GM21423 (cell line): Measurements from ENCODE around the gene LURAP1L.

ENCODE experiments used
- ATAC-seq: cut with Tn5 transposase; IDR thresholded peaks from one replicate; pipeline ENCODE4 v1.9.1; 2021; ENCODE audit warnings: mild to moderate bottlenecking, moderate library complexity; ENCODE audit not compliant: unreplicated experiment

Gene LURAP1L

GRCh38 chr9:12809720-12810119, 34.9 kb downstream of the LURAP1L start:
- ATAC-seq, result no peak

- ATAC-seq, result no peak
Measured at GRCh38 chr9:12811935-12812334, 37.1 kb downstream of the LURAP1L start.

GRCh38 chr9:12812710-12813109, 37.9 kb downstream of the LURAP1L start:
- no peak for ATAC-seq

GRCh38 chr9:12813533-12813932, 38.7 kb downstream of the LURAP1L start:
- no peak for ATAC-seq

GRCh38 chr9:12813960-12814876, 39.4 kb downstream of the LURAP1L start:
- no peak for ATAC-seq

- no peak for ATAC-seq
Measured at GRCh38 chr9:12814877-12815237, 40.0 kb downstream of the LURAP1L start.

GRCh38 chr9:12815888-12816287, 41.1 kb downstream of the LURAP1L start:
- no peak for ATAC-seq

- no peak for ATAC-seq
Measured at GRCh38 chr9:12816656-12817101, 41.9 kb downstream of the LURAP1L start.

- ATAC-seq, result no peak
Measured at GRCh38 chr9:12817702-12818101, 42.9 kb downstream of the LURAP1L start.

- no peak for ATAC-seq
Measured at GRCh38 chr9:12818431-12819000, 43.7 kb downstream of the LURAP1L start.

GRCh38 chr9:12819436-12820185, 44.8 kb downstream of the LURAP1L start:
- ATAC-seq, result no peak

- no peak for ATAC-seq
Measured at GRCh38 chr9:12822111-12822510, 47.3 kb downstream of the LURAP1L start.

- ATAC-seq, result no peak
Measured at GRCh38 chr9:12826924-12827565, 52.2 kb downstream of the LURAP1L start.

- no peak for ATAC-seq
Measured at GRCh38 chr9:12833701-12834100, 58.9 kb downstream of the LURAP1L start.

- ATAC-seq, result no peak
Measured at GRCh38 chr9:12838546-12838945, 63.7 kb downstream of the LURAP1L start.

- ATAC-seq, result no peak
Measured at GRCh38 chr9:12843735-12844134, 68.9 kb downstream of the LURAP1L start.

GRCh38 chr9:12846035-12846434, 71.2 kb downstream of the LURAP1L start:
- ATAC-seq, result no peak

GRCh38 chr9:12847561-12847960, 72.7 kb downstream of the LURAP1L start:
- no peak for ATAC-seq

- no peak for ATAC-seq
Measured at GRCh38 chr9:12849486-12850003, 74.7 kb downstream of the LURAP1L start.

- ATAC-seq, result no peak
Measured at GRCh38 chr9:12851341-12852090, 76.7 kb downstream of the LURAP1L start.
